Colon (tissue), 2 donors: ENCODE measurements around the gene RNASE2.
"Not testable (repeated sequence)": the region's sequence is repeated elsewhere in the genome, so short reads cannot be mapped to it uniquely, and the experiment has no call there.

ENCODE experiments used
- FAIRE-seq: peaks from 2 replicates; lab custom pipeline; 2012; peaks lifted over from hg19 to GRCh38; lab: Jason Lieb, UNC
- donor health status: control.
- donor health status: control.

RNASE2 gene

GRCh38 chr14:20982646-20983369 is 27.5 kb downstream of the RNASE2 start:
- FAIRE-seq, result no peak

GRCh38 chr14:20985650-20986049 is 30.4 kb downstream of the RNASE2 start:
- not testable (repeated sequence) for FAIRE-seq

DNA sequence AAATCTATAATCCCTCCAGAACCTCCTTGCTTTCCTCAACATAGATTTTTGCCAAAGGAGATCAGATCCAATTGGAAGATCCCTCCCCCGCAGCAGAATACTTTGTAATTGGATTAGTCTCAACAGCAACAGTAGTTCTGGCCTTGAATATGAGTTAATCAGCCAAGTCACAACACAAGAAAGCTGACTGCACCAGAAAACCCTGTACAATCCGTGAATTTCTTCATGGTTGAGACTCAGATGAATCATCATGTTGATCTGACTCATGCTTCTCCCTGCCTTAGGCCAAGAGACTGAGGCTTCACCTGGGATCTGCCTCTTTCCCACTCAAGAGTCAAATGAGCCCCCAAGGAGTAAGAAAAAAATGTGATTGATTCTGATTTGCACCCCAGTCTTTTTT is 31.5 kb downstream of the RNASE2 start:
- no peak for FAIRE-seq

- FAIRE-seq, result no peak
Measured at GRCh38 chr14:20988717-20989470, 33.6 kb downstream of the RNASE2 start.

DNA sequence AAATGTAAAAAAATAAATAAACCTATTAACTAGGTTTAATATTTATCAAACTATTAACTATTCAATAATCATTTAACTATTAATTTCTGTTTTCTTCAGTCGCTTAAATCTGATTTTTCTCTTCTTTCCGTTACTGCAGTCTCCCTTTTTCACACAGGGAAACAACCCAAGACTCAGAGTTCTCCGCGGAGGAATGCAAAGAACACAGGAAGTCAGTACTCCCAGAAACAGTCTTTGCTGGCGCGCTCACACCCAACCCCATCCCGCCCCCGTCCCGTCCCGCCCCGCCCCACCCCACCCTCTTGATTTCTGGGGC is 34.1 kb downstream of the RNASE2 start:
- FAIRE-seq, result no peak

GRCh38 chr14:20989787-20990600 is 34.7 kb downstream of the RNASE2 start, which contains the start of gene METTL17:
TSS of gene METTL17 (plus strand) at chr14:20989980. CDS start at chr14:20990003, 23 bp downstream.
- no peak for FAIRE-seq

- no peak for FAIRE-seq
Measured at GRCh38 chr14:20996521-20996920, 41.2 kb downstream of the RNASE2 start.

DNA sequence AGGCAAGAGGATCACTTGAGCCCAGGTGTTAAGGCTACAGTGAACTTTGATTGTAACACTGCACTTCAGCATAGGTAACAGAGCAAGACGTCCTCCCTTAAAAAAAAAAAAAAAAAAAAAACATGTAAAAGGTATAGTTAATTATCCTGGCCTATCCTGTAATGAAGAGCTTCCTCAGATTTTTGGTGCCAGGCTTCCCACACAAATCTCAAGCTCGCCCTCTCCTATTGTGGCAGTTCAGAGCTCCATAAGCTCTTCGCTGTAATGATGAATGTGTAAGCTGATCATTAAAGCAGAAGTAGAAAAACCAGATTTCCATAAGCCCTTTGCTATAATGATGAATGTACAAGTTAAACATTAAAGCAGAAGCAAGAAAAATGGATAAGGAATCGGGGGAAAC is 41.8 kb downstream of the RNASE2 start:
- FAIRE-seq, result no peak

- no peak for FAIRE-seq
Measured at GRCh38 chr14:20997564-20997963, 42.3 kb downstream of the RNASE2 start.

- FAIRE-seq, result no peak
Measured at GRCh38 chr14:20998139-20998538, 42.9 kb downstream of the RNASE2 start.

- FAIRE-seq, result no peak
Measured at GRCh38 chr14:20998674-20999366, 43.5 kb downstream of the RNASE2 start, which contains the start of gene SLC39A2. TSS of gene SLC39A2 (plus strand) at chr14:20999293. CDS start at chr14:20999447, 154 bp downstream.

- FAIRE-seq, result no peak
Measured at GRCh38 chr14:20999591-20999990, 44.3 kb downstream of the RNASE2 start.

- FAIRE-seq, result no peak
Measured at GRCh38 chr14:21001218-21001617, 45.9 kb downstream of the RNASE2 start.

- FAIRE-seq, result no peak
Measured at GRCh38 chr14:21003788-21004346, 48.6 kb downstream of the RNASE2 start.
